Hepatocyte (in vitro differentiated cells): ENCODE measurements around the gene APOBEC2. TPM values are rescaled to one million over a fixed set of nuclear protein-coding genes. Genes with fewer than 3 reads are reported as not detected.

Experiments used
- DNase-seq: peaks from one replicate; pipeline ENCODE4 v3.0.0-alpha.2; 2016; ENCODE audit warnings: low spot score
- H2AFZ ChIP-seq: fragments of 200-600 bp; sonication (generic); 2 replicates; pipeline ENCODE4 v1.6.0; 2016; ENCODE audit warnings: antibody characterized with exemption, mild to moderate bottlenecking
- H3K27ac ChIP-seq: fragments of 200-600 bp; sonication (generic); 2 replicates; pipeline ENCODE4 v1.5.1; 2016; ENCODE audit warnings: mild to moderate bottlenecking
- H3K27me3 ChIP-seq: fragments of 200-600 bp; sonication (generic); 2 replicates; pipeline ENCODE4 v1.6.1; 2016
- H3K36me3 ChIP-seq: fragments of 200-600 bp; sonication (generic); replicated peaks from 2 replicates; pipeline ENCODE4 v1.5.1; 2016; ENCODE audit warnings: low read depth; ENCODE audit not compliant: insufficient read depth
- H3K4me1 ChIP-seq: fragments of 200-600 bp; sonication (generic); 2 replicates; pipeline ENCODE4 v1.5.1; 2016; ENCODE audit warnings: mild to moderate bottlenecking, moderate library complexity; ENCODE audit not compliant: insufficient read depth
- H3K4me2 ChIP-seq: fragments of 200-600 bp; sonication (generic); 2 replicates; pipeline ENCODE4 v1.6.0; 2016
- H3K4me3 ChIP-seq: fragments of 200-600 bp; sonication (generic); 2 replicates; pipeline ENCODE4 v1.5.1; 2016; ENCODE audit warnings: mild to moderate bottlenecking
- H3K79me2 ChIP-seq: fragments of 200-600 bp; sonication (generic); 2 replicates; pipeline ENCODE4 v1.6.0; 2017; ENCODE audit warnings: mild to moderate bottlenecking
- H3K9me2 ChIP-seq: fragments of 200-600 bp; sonication (generic); replicated peaks from 2 replicates; pipeline ENCODE4 v1.6.0; 2017; ENCODE audit warnings: mild to moderate bottlenecking; ENCODE audit not compliant: insufficient read depth
- H3K9me3 ChIP-seq: fragments of 200-600 bp; sonication (generic); 2 replicates; pipeline ENCODE4 v1.5.1; 2016; ENCODE audit warnings: low read depth, mild to moderate bottlenecking
- H4K20me1 ChIP-seq: fragments of 200-600 bp; sonication (generic); 2 replicates; pipeline ENCODE4 v1.6.0; 2016; ENCODE audit warnings: mild to moderate bottlenecking; ENCODE audit not compliant: insufficient read depth, poor library complexity, severe bottlenecking
- EZH2 ChIP-seq: fragments of 200-600 bp; sonication (generic); IDR thresholded peaks from 2 replicates; pipeline ENCODE4 v1.6.1; 2016; ENCODE audit warnings: antibody characterized with exemption, mild to moderate bottlenecking, borderline replicate concordance
- EZH2phosphoT487 ChIP-seq: fragments of 200-600 bp; sonication (generic); IDR thresholded peaks from one replicate; pipeline ENCODE4 v1.6.1; 2018; ENCODE audit warnings: antibody characterized with exemption, mild to moderate bottlenecking, low read depth, moderate library complexity; ENCODE audit not compliant: unreplicated experiment, severe bottlenecking
- WGBS: methylation state at CpG from one replicate; pipeline ENCODE4 v1.1.6; 2016; ENCODE audit warnings: low lambda C conversion rate; ENCODE audit errors: missing lambda C conversion rate; 5-methylcytosine and 5-hydroxymethylcytosine counted together
- polyA plus RNA-seq: library from polyadenylated mRNA; unstranded; fragments of >200 nt; fragmentation: Nextera tagmentation; extraction: Ambion mirVana; gene quantifications from 2 replicates; pipeline ENCODE4 v1.2.1, GENCODE V29; 2016
- total RNA-seq: library from RNA; depleted of rRNA; stranded (reverse); fragments of >200 nt; gene quantifications from 2 replicates; pipeline ENCODE4 v1.2.3, GENCODE V29; 2014
- TF ChIP-seq, protein P1 (sequence below): fragments of 200-600 bp; sonication (generic); IDR thresholded peaks from 2 replicates; pipeline ENCODE4 v1.5.1; 2016; ENCODE audit warnings: antibody characterized with exemption, mild to moderate bottlenecking; ENCODE audit not compliant: poor library complexity

Gene APOBEC2
- total and polyA plus RNA-seq, 2 experiments from 2014 or later = 2.8 to 2.9 TPM

GRCh38 chr6:41088451-41088850 is 35.4 kb downstream of the APOBEC2 start:
- peaks cover 13% of the 10 kb centered on the region for H3K36me3 ChIP-seq

DNA sequence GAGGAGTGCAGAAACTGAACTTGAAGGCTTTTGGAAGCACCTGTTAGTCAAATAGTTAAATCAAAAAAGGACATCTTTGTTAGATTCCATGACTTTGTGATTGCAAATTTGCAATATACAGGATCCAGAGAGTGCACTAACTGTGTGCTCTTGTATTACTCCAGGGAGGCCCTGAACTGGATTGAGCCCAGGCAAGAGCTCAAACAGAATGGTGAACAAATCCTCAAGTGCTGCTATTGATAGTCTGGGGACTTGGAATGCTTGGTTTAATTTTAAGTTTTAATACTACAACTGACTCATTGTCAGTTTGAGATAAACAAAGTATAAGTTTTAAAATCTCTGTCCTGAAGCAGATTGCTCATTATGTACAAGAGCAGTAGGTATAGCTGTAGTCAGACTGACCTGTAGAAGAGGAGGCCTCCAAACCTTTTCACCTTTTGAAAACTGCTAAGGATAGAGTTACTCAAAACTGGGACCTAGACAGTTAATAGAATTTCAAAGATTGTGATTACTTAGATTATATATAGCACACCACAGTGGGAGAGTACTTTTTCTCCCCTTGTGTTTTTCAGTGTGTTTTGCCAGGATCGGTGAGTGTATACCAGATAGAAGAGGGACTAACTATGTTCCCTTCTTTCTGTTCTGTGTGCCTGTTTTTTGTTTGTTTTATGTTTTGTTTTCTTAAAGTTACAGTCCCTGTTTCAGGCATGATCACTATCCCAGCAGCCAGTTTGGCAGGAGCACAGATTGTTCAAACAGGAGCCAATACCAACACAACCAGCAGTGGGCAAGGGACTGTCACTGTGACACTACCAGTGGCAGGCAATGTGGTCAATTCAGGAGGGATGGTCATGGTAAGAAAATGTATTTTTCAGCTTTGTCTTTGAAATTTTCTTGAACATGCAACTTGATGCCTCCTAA is 38.1 kb downstream of the APOBEC2 start:
- DNase-seq = no peak
- Histone ChIP-seq H4K20me1 (no peaks in the 10 kb centered on the region), H3K27ac (no peak overlapping the region), H3K9me2 (no peaks in the 10 kb centered on the region), H3K27me3 (no peaks in the 10 kb centered on the region), H3K36me3 (peaks cover 13% of the 10 kb centered on the region), H3K4me3 (no peak overlapping the region), H3K9me3 (no peaks in the 10 kb centered on the region), H3K79me2 (peaks cover 15% of the 10 kb centered on the region), H3K4me1 (no peaks in the 10 kb centered on the region), H2AFZ (no peak overlapping the region), H3K4me2 (no peak overlapping the region)
- TF ChIP-seq, protein P1, sequence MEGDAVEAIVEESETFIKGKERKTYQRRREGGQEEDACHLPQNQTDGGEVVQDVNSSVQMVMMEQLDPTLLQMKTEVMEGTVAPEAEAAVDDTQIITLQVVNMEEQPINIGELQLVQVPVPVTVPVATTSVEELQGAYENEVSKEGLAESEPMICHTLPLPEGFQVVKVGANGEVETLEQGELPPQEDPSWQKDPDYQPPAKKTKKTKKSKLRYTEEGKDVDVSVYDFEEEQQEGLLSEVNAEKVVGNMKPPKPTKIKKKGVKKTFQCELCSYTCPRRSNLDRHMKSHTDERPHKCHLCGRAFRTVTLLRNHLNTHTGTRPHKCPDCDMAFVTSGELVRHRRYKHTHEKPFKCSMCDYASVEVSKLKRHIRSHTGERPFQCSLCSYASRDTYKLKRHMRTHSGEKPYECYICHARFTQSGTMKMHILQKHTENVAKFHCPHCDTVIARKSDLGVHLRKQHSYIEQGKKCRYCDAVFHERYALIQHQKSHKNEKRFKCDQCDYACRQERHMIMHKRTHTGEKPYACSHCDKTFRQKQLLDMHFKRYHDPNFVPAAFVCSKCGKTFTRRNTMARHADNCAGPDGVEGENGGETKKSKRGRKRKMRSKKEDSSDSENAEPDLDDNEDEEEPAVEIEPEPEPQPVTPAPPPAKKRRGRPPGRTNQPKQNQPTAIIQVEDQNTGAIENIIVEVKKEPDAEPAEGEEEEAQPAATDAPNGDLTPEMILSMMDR = no peak
- TF ChIP-seq EZH2 = no peak
- 93% methylated on average over 1 of the region's 1 CpG for WGBS

More at GRCh38 chr6:41088451-41088850, 35.4 kb downstream of the APOBEC2 start:
- WGBS = 98% methylated on average over 4 of the region's 4 CpGs
- Histone ChIP-seq H3K27me3 (no peaks in the 10 kb centered on the region), H3K4me1 (no peaks in the 10 kb centered on the region), H3K79me2 (peaks cover 36% of the 10 kb centered on the region), H2AFZ (no peak overlapping the region), H3K4me2 (no peak overlapping the region), H3K9me3 (no peaks in the 10 kb centered on the region), H3K9me2 (no peaks in the 10 kb centered on the region), H3K4me3 (no peak overlapping the region), H4K20me1 (no peaks in the 10 kb centered on the region), H3K27ac (no peak overlapping the region)
- DNase-seq = no peak
- TF ChIP-seq, protein P1 = no peak
- TF ChIP-seq EZH2 (no peak), EZH2phosphoT487 (no peak)

GRCh38 chr6:41092421-41093140 is 39.6 kb downstream of the APOBEC2 start:
- Histone ChIP-seq H3K36me3 (peaks cover 14% of the 10 kb centered on the region), H3K4me3 (no peak overlapping the region), H4K20me1 (no peaks in the 10 kb centered on the region), H3K27me3 (no peaks in the 10 kb centered on the region), H3K9me2 (no peaks in the 10 kb centered on the region), H3K4me1 (no peaks in the 10 kb centered on the region), H3K4me2 (no peak overlapping the region), H3K79me2 (peaks cover 7% of the 10 kb centered on the region), H3K27ac (no peak overlapping the region), H2AFZ (no peak overlapping the region), H3K9me3 (no peaks in the 10 kb centered on the region)
- no peak for TF ChIP-seq EZH2phosphoT487
- TF ChIP-seq, protein P1 = peak; percentile 49
- 92% methylated on average over 4 of the region's 4 CpGs for WGBS
- no peak for DNase-seq
